HG03469 (cell line): ENCODE measurements around the gene FGF18.

Experiments used
- ATAC-seq: cut with Tn5 transposase; IDR thresholded peaks from one replicate; pipeline ENCODE4 v1.9.1; 2021; ENCODE audit warnings: mild to moderate bottlenecking, moderate library complexity, moderate number of reproducible peaks; ENCODE audit not compliant: unreplicated experiment

FGF18 gene

DNA sequence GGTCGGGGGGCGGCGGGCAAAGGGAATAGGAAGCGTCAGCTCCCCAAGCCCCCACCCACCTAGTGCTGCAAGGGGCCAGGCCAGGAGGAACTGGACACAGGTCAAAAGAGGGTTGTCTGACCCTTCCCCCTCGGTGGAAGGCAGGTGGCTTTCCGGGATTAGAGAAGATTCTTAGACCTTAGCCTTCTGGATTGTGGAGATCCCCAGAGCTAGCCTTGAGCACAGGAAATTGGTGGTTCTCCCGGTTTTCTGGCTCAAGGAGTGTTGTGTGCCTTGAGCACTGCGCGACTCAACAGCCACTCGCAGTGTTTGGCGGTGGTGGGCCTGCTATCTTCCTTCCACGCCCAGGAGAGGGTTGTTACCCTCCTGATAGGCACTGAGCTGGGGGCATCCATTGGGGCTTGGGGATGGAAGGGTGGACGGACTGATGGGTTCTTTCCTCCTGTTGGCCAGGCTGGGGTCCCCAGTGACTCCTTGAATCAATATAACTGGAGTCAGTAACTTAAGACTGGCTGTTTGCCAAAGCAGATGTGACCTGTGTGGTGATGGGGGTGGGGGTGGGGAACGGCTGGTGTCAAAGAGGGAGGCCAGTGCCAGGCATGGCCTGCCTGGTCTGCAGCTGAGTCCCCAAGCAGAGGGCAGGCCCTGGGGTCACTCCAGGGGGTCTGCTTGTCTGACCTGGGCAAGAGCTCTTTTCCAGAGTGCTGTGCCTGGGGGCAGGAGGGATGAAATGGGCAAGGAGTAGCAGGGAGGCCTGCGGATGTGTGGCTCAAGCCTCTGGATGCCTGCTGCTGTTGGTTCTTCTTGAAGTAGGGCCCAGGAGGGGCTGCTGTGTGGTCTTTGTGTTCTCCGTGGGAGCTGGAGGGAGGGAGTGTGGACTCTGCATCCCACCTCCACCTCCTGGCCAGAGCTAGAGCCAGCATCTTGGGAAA, 2.1 kb downstream of the FGF18 start:
- no peak for ATAC-seq

GRCh38 chr5:171422495-171422894, 3.0 kb downstream of the FGF18 start:
- no peak for ATAC-seq

DNA sequence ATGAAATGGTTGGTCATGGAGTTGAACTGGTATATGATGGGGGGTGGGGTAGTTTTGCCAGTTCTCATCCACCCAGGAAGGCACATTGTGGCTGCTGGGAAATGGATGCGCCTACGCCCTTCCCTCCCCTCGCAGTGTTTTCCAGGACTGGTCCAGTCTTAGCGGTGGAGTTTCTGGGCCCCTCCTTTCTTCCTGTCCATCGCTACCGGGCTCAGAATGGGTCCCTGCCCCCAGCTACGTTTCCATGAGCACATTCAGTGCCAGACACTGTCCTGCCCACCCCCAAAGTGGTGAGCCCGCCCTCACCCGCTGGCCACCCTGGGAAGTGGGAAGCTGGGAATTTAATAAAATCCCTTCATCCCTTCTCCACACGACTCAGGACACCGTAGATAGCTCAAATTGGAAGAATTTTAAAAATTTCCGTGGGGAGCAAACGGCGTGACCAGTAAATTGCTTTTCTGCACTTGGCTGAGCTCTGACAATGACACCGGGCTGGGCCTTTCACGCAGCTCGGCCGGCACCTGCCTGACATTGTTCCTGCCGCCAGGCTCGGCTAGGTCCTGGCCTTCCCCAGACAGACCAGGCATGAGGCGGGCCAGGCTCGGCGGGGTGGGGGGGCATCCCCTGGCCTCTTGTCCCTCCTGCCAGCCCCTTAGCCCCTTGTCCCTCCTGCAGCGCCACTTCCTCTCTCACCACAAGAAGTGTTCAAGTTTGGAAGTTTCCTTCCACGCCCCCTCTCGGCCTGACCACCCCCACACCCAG, 3.6 kb downstream of the FGF18 start:
- ATAC-seq, result no peak

- ATAC-seq, result no peak
These were observed 5.3 kb downstream of the FGF18 start for GRCh38 chr5:171424726-171425125.

- no peak for ATAC-seq
These were observed 6.3 kb downstream of the FGF18 start for GRCh38 chr5:171425596-171426244.

DNA sequence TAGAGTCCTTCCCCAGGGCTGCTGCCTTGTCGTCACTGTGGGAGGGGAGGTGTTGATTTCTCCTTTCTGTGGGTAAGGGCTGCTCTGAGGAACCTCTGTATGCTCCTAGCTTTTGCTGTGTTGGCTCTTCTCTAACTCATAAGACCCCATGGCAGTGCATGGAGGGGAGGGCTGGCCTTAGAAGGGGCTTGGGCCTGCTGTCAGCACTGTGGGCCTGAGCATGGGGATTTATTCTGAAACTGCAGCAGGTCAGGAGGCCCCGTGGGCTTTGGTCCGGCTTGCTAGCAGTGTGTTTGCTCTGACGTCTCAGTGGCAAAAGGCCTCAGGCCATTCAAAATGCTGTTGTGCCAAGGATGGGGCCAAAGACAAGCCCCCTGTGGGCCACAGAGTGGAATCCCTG, 6.8 kb downstream of the FGF18 start:
- no peak for ATAC-seq

GRCh38 chr5:171426680-171427079, 7.2 kb downstream of the FGF18 start:
- ATAC-seq, result no peak

GRCh38 chr5:171427318-171428167, 8.1 kb downstream of the FGF18 start:
- no peak for ATAC-seq

- ATAC-seq, result no peak
These were observed 8.8 kb downstream of the FGF18 start for GRCh38 chr5:171428168-171428696.

- no peak for ATAC-seq
These were observed 9.5 kb downstream of the FGF18 start for GRCh38 chr5:171428809-171429542.

GRCh38 chr5:171429543-171429910, 10.1 kb downstream of the FGF18 start:
- ATAC-seq, result no peak

- ATAC-seq, result no peak
These were observed 11.9 kb downstream of the FGF18 start for GRCh38 chr5:171431251-171431777.

DNA sequence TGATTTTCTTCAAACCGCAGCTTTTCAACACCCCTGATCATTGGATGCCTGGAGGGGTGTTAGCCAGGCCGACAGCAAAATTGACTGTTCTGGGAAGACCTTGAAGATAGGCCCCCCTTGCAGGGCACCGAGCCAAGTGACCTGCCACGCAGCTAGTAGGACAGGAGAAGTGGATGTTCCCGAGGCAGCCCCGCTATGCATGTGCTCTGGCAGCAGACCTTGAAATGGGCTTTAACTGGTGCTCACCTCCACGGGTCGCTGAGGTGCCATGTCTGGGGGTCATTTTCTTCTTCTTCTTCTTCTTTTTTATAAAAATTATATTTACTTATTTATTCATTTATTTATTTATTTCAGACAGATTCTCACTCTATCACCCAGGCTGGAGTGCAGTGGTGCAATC, 12.6 kb downstream of the FGF18 start:
- no peak for ATAC-seq

DNA sequence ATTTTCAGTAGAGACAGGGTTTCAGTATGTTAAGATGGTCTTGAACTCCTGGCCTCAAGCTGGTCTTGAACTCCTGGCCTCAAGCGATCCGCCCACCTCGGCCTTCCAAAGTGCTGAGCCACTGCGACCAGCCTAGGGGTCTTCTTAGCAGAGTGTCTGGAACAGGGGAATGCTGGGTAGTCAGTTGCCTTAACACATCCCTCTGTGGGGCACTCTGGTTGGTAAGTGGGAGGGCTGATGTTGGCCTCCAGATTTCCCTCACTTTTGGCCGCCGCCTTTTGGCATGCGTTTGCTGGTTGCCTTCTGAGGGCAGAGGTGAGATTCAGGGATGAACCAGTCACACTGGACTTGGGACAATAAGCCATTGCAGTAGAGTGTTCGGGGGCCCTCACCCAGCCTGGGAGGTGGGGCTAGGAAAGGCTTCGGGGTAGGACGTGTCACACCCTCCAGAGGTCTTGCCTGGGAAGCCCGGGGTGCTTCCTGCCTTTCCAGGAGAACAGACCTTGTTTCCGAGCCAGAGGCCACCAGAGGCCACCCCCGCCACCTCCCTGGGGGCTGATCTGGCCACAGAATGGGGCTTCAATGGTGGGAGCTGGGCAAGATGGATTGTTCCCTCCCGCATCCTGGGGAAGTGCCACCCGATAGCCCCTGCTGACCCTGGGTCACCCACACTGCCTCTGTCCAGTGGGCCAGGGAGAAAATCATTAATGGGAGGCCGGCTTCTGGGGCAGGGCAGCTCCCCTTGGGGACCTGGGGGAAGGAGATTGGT, 13.3 kb downstream of the FGF18 start:
- no peak for ATAC-seq

GRCh38 chr5:171433352-171433698, 13.9 kb downstream of the FGF18 start:
- ATAC-seq, result no peak

GRCh38 chr5:171433982-171434676, 14.7 kb downstream of the FGF18 start:
- ATAC-seq, result no peak

GRCh38 chr5:171434874-171435273, 15.4 kb downstream of the FGF18 start:
- no peak for ATAC-seq

- ATAC-seq, result no peak
These were observed 16.5 kb downstream of the FGF18 start for GRCh38 chr5:171435908-171436307.
